ENCODE results near the gene P4HA1. TPM values are rescaled to one million over a fixed set of nuclear protein-coding genes. Genes with fewer than 3 reads are reported as not detected.
"Not testable (repeated sequence)": the region's sequence is repeated elsewhere in the genome, so short reads cannot be mapped to it uniquely, and the experiment has no call there.

Gene P4HA1
- 29.8 TPM for total RNA-seq

- DNase-seq (ENCODE audit: low spot score in 2 of 2), result peak; percentile 88 to 95
- peak; percentile 57 for FAIRE-seq
Observed at GRCh38 chr10:73096449-73097304, at the start of gene P4HA1. TSS of gene P4HA1 (minus strand) at chr10:73096866. CDS start at chr10:73074883, 21,983 bp downstream.

DNA sequence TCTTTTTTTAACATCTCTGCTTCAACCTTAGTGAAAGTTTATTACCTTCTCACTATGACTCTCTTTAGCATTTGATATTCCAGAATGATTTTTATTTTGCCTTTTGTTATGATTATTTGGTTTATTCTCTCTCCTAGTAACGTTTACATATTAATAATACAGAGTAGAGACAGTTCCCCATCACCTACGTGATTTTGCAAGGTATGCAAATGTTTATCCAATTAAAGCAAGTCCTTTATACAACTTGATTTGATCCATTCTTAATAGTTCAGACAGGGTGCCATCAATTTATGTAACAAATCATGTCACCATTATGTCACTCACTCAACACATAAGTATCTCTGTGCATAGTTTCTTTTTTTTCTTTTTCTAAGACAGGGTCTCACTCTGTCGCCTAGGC lies 44.9 kb upstream of the P4HA1 start:
- DNase-seq (ENCODE audit: low spot score in 2 of 2), result no peak
- FAIRE-seq, result no peak

DNA sequence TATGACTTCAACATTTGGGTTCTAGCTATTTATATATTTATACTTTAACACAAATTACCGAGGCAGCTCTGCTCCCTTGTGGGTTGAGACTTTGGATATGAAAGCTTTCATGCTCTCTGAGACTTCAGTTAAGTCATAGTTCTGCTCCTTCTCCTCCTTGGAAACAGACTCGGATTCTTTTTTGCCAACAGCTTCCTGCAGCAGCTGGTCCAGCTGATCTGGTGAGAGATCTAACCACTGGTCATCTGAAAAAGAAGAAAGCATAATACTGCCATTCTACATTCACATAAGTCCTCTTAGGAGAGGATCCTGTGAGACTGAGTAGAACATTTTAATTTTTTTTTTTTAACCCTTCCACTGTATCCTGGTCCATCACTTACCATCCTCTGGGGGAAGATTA lies 42.6 kb upstream of the P4HA1 start:
- FAIRE-seq (no peak), DNase-seq (ENCODE audit: low spot score in 2 of 2) (no peak)

GRCh38 chr10:73136627-73137026 lies 40.0 kb upstream of the P4HA1 start:
- FAIRE-seq, result no peak
- DNase-seq (ENCODE audit: low spot score in 2 of 2), result no peak

DNA sequence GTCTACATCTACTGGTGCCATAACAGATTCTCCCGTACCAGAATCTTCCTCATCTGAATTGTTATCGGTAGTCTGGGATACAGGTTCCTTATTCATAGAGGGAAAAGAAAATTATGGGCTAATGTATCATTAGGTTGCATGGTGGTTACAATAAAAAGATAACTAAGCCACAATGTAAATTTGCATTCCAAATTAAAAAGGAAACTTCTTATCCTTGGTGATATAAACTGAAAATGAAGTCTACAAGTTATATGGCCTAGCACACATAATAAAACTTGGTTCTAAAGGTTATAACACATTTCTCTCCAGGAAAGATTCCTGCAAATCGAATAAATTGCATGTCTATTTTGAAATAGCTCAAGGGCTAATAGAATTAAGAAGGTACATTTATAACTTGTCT lies 38.1 kb upstream of the P4HA1 start:
- no peak for FAIRE-seq
- no peak for DNase-seq (ENCODE audit: low spot score in 2 of 2)

DNA sequence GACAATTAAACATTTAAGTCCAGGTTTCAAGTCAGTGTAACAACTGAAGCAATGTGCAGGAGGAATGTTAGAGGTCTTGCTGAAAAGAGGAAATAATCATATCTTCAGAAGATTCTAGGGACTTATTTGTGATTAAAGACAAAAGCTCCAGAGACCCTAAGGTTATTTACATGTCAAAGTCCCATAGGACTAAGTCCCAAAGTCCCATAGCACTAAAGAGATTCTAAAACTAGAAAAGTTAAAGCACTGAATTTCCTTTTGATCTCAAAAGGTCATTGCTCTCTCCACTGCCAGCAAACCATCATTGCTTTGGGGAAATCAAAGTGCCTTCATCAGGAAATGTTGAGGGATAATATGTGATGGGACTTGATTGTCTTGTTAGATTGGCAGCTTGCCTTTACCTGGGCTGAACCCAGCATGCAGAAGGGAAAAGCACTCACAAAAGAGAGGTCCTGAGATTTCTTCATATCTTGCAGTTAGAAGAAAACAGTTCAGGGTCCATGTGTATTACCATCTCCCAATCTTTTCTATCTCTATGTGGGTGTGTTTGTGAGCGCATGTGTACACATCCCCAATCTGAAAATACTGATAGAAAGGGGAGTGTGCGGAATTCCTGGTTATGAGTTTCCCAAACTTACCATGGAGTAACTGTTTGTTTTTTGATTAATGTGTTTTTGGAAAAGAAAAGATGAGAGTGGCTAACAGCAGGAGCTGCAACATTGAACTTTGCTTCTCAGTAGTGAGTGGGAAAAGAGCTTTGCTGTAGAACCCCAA lies 35.4 kb upstream of the P4HA1 start:
- DNase-seq (ENCODE audit: low spot score in 2 of 2), result no peak
- no peak for FAIRE-seq

DNA sequence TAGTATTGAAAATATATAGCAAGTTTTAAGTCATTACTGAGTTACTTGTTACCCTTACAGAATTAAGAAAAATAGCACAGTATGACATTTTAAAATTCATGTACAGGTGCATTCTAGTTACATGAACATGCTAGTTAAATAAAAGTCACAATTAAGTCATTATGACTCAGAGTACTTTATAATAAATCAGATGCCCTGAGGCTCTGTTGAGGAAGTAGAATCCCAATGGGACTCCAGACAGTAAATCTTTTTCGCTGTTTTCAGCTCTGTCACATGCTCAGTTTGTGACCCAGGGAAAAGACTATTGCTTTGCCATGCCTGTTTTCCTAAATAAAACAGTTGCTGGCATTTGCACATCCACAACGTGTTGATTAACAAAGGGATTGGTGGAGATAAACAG lies 34.6 kb upstream of the P4HA1 start:
- FAIRE-seq (no peak), DNase-seq (ENCODE audit: low spot score in 2 of 2) (no peak)

- no peak for DNase-seq (ENCODE audit: low spot score in 2 of 2)
- FAIRE-seq, result no peak
Observed at GRCh38 chr10:73126343-73126742, 29.7 kb upstream of the P4HA1 start.

DNA sequence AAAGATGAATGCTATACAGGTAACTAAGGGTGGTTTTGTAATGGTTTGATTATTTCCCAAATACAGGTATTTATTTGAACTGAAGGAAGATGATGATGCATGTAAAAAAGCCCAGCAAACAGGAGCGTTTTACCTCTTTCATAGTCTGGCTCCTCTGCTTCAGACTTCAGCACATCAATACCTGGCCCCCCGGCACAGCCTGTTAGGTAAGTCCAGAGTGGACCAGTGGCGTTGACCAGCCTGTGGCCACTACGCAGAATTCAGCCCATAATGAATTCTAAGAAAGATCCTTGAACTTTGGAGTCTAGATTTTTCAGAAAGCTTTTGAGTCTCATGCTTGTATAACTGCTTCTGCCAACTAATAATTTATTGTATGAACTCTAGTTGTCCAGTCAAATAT lies 23.3 kb upstream of the P4HA1 start:
- DNase-seq (ENCODE audit: low spot score in 2 of 2), result no peak
- FAIRE-seq, result no peak

DNA sequence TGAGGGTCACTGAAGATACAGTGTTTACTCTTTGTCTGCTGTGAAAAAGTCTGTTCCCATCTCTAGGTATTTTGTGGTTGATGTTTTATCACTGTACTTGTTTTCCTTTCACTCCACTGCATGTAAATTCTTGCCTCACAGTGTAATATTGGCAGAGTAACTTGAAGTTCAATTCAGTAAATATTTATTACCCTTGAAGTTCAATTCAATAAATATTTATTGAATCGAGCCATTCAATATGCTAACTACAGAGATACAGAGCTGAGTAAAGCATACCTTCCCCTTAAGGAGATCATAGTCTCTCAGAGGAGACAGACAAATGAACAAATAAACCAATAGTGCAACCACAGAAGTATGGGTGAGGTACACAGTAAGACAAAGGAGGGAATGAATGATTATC lies 22.8 kb upstream of the P4HA1 start:
- DNase-seq (ENCODE audit: low spot score in 2 of 2) (no peak), FAIRE-seq (no peak)

DNA sequence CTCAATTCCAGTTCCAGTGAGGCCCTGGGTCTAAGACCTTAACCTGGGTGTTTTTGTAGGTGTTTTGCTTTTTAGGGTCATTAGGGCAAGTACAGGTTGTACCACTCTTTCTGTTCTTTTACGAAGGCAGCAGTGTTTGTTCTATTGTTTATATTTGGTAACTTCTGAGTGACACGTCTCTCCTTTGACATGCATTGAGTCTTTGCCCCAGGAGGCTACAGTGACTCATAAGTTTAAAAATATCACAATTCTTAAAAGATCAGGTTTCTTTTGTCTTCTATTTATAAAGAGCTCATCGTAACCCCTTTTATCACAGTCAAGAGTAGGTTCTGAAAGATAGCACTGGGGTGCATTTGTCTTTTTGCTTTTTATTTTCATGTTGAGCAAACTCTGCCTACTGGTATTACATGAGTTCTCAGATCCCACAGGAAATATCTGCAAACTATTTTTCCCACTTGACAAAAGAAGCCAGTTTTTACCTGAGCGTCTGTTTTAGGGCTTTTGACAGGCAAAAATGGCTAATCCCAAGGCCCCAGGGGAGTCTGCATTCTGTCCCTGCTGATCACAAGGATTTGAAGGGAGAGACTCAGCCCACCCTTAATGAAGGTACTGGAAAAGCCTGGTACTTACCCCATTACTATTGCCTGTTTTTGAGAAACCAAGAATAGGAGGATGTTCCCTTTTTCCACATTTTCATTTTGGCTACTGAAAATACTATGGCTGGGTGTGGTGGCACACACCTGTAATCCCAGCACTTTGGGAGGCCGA lies 21.5 kb upstream of the P4HA1 start:
- no peak for FAIRE-seq
- DNase-seq (ENCODE audit: low spot score in 2 of 2), result peak in 1 of 2 donors; percentile 28

DNA sequence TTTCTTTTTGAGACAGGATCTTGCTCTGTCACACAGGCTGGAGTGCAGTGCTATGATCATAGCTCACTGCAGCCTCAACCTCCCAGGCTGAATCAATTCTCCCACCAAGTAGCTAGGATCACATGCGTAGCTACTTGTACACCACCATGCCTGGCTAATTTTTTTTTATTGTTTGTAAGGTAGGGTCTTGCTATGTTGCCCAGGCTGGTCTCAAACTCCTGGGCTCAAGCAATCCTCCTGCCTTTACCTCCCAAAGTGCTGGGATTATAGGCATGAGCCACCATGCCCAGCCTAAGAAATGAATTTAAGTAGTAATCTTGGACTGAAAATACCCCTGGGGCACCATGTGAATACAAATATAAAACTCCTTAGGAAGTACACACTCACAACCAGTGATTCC lies 19.4 kb upstream of the P4HA1 start:
- FAIRE-seq (no peak), DNase-seq (ENCODE audit: low spot score in 2 of 2) (no peak)

GRCh38 chr10:73113551-73113950 lies 16.9 kb upstream of the P4HA1 start:
- DNase-seq (ENCODE audit: low spot score in 2 of 2), result no peak
- FAIRE-seq, result no peak

- not testable (repeated sequence) for DNase-seq (ENCODE audit: low spot score in 2 of 2); FAIRE-seq
Observed at GRCh38 chr10:73112032-73112431, 15.4 kb upstream of the P4HA1 start.

GRCh38 chr10:73110345-73110849 lies 13.7 kb upstream of the P4HA1 start, which contains the start of gene NUDT13:
TSS of gene NUDT13 (plus strand) at chr10:73110455. CDS start at chr10:73114366, 3,911 bp downstream.
- peak; percentile 53 to 64 for DNase-seq (ENCODE audit: low spot score in 2 of 2)
- FAIRE-seq, result no peak

GRCh38 chr10:73109248-73109652 lies 12.6 kb upstream of the P4HA1 start:
- DNase-seq (ENCODE audit: low spot score in 2 of 2); FAIRE-seq: not testable (repeated sequence)

DNA sequence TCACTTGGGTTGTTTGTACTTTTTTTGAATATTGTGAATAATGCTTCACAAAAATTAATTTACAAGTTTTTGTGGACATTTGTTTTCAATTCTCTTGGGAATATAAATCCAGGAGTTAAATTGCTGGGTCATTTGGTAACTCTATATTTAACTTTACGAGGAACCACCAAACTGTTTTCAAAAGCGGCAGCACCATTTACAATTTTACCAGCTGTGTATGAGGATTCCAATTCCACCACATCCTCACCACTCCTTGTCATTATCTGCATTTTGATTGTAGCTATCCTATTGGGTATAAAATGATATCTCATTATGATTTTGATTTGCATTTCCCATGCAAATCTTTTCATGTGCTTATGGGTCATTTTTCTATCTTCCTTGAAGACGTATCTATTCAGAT lies 9.6 kb upstream of the P4HA1 start:
- FAIRE-seq, result no peak
- no peak for DNase-seq (ENCODE audit: low spot score in 2 of 2)

GRCh38 chr10:73099141-73099540 lies 2.5 kb upstream of the P4HA1 start:
- DNase-seq (ENCODE audit: low spot score in 2 of 2) (no peak), FAIRE-seq (no peak)

GRCh38 chr10:73097305-73097670 lies 622 bp upstream of the P4HA1 start:
- DNase-seq (ENCODE audit: low spot score in 2 of 2), result no peak
- no peak for FAIRE-seq

- FAIRE-seq (no peak), DNase-seq (ENCODE audit: low spot score in 2 of 2) (no peak)
Observed at GRCh38 chr10:73096041-73096448, 621 bp downstream of the P4HA1 start.
